ENCODE data around the gene MAIP1. TPM values are rescaled to one million over a fixed set of nuclear protein-coding genes. Genes with fewer than 3 reads are reported as not detected.

The MAIP1 gene
- total RNA-seq, 1 experiment from 2014 or later = 31.0 TPM

DNA sequence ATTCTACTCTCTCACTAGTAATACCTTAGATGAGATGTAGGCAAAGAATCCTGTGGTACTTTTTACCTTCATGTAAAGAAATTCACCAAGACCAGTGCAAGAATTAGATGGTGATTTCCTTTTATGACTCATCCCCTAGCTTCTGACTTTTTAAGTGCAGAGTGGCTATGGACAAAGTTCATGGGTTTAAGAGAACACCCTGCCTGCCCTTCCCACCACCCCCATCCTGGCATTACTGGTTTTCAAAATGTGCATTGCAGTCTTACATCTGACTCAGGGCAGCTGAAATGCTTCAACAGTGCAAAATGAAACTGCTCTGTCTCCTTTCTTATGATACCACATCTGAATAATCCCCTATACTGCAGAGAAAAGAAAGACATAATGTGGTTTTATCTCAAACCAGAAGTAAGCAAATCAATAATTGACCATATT lies 22.6 kb downstream of the MAIP1 start:
- no TSS peak for BruUV-seq (replicated peaks)
- Histone ChIP-seq H3K4me1 (ENCODE audit: insufficient read depth, low read length, poor library complexity, severe bottlenecking) (no peaks in the 10 kb centered on the region), H3K9me3 (ENCODE audit: low read depth, low read length, poor library complexity, severe bottlenecking) (no peaks in the 10 kb centered on the region), H3K27ac (ENCODE audit: low read depth, low read length, poor library complexity, severe bottlenecking) (no peak overlapping the region), H3K36me3 (ENCODE audit: insufficient read depth, low read length, poor library complexity, severe bottlenecking) (no peaks in the 10 kb centered on the region), H3K4me3 (ENCODE audit: low read depth, low read length, poor library complexity, severe bottlenecking) (no peak overlapping the region), H3K27me3 (replicated peaks; ENCODE audit: insufficient read depth, low read depth, low read length, poor library complexity) (no peaks in the 10 kb centered on the region)
- no peak for TF ChIP-seq EZH2 (IDR thresholded peaks at IDR 0.05; ENCODE audit: borderline replicate concordance, low read depth, low read length, poor library complexity, severe bottlenecking)
- POLR2A ChIA-PET (ENCODE audit: low non-redundant PET) = no interaction called here
- intact Hi-C loops (cut with micrococcal nuclease; ENCODE audit: unreplicated experiment) = loop anchor here (2.0 to 10.0 kb wide), 3 partner anchors 725 to 1197 kb away; no protein-coding TSS in a partner anchor
- CTCF ChIA-PET = no interaction called here
- no peak for DNase-seq (ENCODE audit: low spot score)

DNA sequence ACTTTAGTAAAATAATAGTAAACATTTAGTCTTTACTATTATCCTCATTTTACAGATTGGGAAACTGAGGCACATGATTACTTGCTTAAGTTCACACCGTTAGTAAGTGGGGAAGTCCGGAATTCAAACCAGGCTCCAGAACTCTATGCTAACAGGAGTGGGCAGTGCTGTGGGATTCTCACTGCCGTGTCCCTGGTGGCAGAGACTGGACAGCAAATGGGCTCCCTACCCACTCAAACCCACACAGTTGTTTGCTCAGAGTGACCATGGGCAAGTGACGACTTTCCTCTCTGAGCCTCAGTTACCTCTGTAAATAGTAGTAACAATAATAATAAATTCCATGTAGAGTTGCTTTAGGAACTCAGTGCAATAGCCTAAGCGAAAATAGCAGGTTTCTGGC lies 24.0 kb downstream of the MAIP1 start:
- CTCF ChIA-PET = interaction anchor here (0.9 kb wide), 1 partner anchor 502 kb away, joined by 3 read pairs; no protein-coding TSS in a partner anchor
- BruUV-seq (replicated peaks) = no TSS peak
- H3K4me3 ChIP-seq (ENCODE audit: low read depth, low read length, poor library complexity, severe bottlenecking) = no peak overlapping the region
- POLR2A ChIA-PET (ENCODE audit: low non-redundant PET) = no interaction called here
- no peaks in the 10 kb centered on the region for H3K36me3 ChIP-seq (ENCODE audit: insufficient read depth, low read length, poor library complexity, severe bottlenecking)
- TF ChIP-seq, protein P1, sequence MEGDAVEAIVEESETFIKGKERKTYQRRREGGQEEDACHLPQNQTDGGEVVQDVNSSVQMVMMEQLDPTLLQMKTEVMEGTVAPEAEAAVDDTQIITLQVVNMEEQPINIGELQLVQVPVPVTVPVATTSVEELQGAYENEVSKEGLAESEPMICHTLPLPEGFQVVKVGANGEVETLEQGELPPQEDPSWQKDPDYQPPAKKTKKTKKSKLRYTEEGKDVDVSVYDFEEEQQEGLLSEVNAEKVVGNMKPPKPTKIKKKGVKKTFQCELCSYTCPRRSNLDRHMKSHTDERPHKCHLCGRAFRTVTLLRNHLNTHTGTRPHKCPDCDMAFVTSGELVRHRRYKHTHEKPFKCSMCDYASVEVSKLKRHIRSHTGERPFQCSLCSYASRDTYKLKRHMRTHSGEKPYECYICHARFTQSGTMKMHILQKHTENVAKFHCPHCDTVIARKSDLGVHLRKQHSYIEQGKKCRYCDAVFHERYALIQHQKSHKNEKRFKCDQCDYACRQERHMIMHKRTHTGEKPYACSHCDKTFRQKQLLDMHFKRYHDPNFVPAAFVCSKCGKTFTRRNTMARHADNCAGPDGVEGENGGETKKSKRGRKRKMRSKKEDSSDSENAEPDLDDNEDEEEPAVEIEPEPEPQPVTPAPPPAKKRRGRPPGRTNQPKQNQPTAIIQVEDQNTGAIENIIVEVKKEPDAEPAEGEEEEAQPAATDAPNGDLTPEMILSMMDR (conservative IDR thresholded peaks at IDR 0.05; ENCODE audit: low read depth, low read length) = no peak
- no peak for TF ChIP-seq EZH2 (IDR thresholded peaks at IDR 0.05; ENCODE audit: borderline replicate concordance, low read depth, low read length, poor library complexity, severe bottlenecking)
- H3K4me1 ChIP-seq (ENCODE audit: insufficient read depth, low read length, poor library complexity, severe bottlenecking) = no peaks in the 10 kb centered on the region
- H3K9me3 ChIP-seq (ENCODE audit: low read depth, low read length, poor library complexity, severe bottlenecking) = no peaks in the 10 kb centered on the region
- no peaks in the 10 kb centered on the region for H3K27me3 ChIP-seq (replicated peaks; ENCODE audit: insufficient read depth, low read depth, low read length, poor library complexity)
- no peak overlapping the region for H3K27ac ChIP-seq (ENCODE audit: low read depth, low read length, poor library complexity, severe bottlenecking)
- no peak for DNase-seq (ENCODE audit: low spot score)
- intact Hi-C loops (cut with micrococcal nuclease; ENCODE audit: unreplicated experiment) = loop anchor here (2.0 to 10.0 kb wide), 3 partner anchors 723 to 1195 kb away; no protein-coding TSS in a partner anchor

GRCh38 chr2:199979832-199980628 lies 24.6 kb downstream of the MAIP1 start:
- DNase-seq (ENCODE audit: low spot score) = peak; percentile 83
- no peak overlapping the region for H3K27ac ChIP-seq (ENCODE audit: low read depth, low read length, poor library complexity, severe bottlenecking)
- H3K27me3 ChIP-seq (replicated peaks; ENCODE audit: insufficient read depth, low read depth, low read length, poor library complexity) = no peaks in the 10 kb centered on the region
- intact Hi-C loops (cut with micrococcal nuclease; ENCODE audit: unreplicated experiment) = loop anchor here (2.0 to 10.0 kb wide), 6 partner anchors 327 to 1195 kb away; partner anchors contain the start of gene SPATS2L
- H3K4me1 ChIP-seq (ENCODE audit: insufficient read depth, low read length, poor library complexity, severe bottlenecking) = no peaks in the 10 kb centered on the region
- POLR2A ChIA-PET (ENCODE audit: low non-redundant PET) = no interaction called here
- no peaks in the 10 kb centered on the region for H3K9me3 ChIP-seq (ENCODE audit: low read depth, low read length, poor library complexity, severe bottlenecking)
- no TSS peak for BruUV-seq (replicated peaks)
- CTCF ChIA-PET = interaction anchor here (0.6 to 0.9 kb wide), 2 partner anchors 40 to 501 kb away, joined by 3 to 4 read pairs; no protein-coding TSS in a partner anchor
- no peaks in the 10 kb centered on the region for H3K36me3 ChIP-seq (ENCODE audit: insufficient read depth, low read length, poor library complexity, severe bottlenecking)
- no peak overlapping the region for H3K4me3 ChIP-seq (ENCODE audit: low read depth, low read length, poor library complexity, severe bottlenecking)
- TF ChIP-seq EZH2 (IDR thresholded peaks at IDR 0.05; ENCODE audit: borderline replicate concordance, low read depth, low read length, poor library complexity, severe bottlenecking) = no peak
- TF ChIP-seq, protein P1 (conservative IDR thresholded peaks at IDR 0.05; ENCODE audit: low read depth, low read length) = peak; percentile 92
